Stimulated activated CD8-positive, alpha-beta memory T cell treated with anti-CD3 and anti-CD28 coated beads, Interleukin-15, amount 100 ng/mL, for 1 hour (primary cell): ENCODE data around the gene CABP2.
"Not testable (repeated sequence)": the region's sequence is repeated elsewhere in the genome, so short reads cannot be mapped to it uniquely, and the experiment has no call there.

ENCODE experiments used
- DNase-seq: peaks from one replicate; pipeline ENCODE4 v3.0.0-alpha.2; 2020; ENCODE audit warnings: low read depth

The CABP2 gene

GRCh38 chr11:67476692-67477091, 46.6 kb downstream of the CABP2 start:
- DNase-seq, result not testable (repeated sequence)

- DNase-seq, result no peak
Measured at GRCh38 chr11:67472882-67473281, 50.4 kb downstream of the CABP2 start.

- DNase-seq, result no peak
Measured at GRCh38 chr11:67470337-67471002, 52.8 kb downstream of the CABP2 start.

GRCh38 chr11:67469508-67469811, 53.8 kb downstream of the CABP2 start:
- no peak for DNase-seq
